HL-60 (cell line): ENCODE measurements around the gene SLC43A1.

Experiments
- DNase-seq, 2 experiments: peaks; one replicate each; pipeline ENCODE4 v3.0.0-alpha.2; 2010 to 2020; ENCODE audit warnings: low read depth in 1 of 2, low spot score in 1 of 2
- H3K27ac ChIP-seq: fragments of 250-450 bp; sonication (Bioruptor Pico); replicated peaks from 2 replicates; pipeline ENCODE4 v1.5.1; 2020; ENCODE audit warnings: mild to moderate bottlenecking, moderate library complexity
- H3K27me3 ChIP-seq: fragments of 250-450 bp; sonication (Bioruptor Pico); 2 replicates; pipeline ENCODE4 v1.5.1; 2021; ENCODE audit warnings: mild to moderate bottlenecking, moderate library complexity; ENCODE audit not compliant: insufficient read depth, poor library complexity, severe bottlenecking
- H3K4me3 ChIP-seq: replicated peaks from 2 replicates; pipeline ENCODE4 v1.5.1; 2011; ENCODE audit warnings: mild to moderate bottlenecking, control low read depth, low read length; ENCODE audit not compliant: insufficient read depth
- CTCF ChIP-seq: IDR thresholded peaks from one replicate; pipeline ENCODE4 v1.5.1; 2011; ENCODE audit warnings: low read length, control low read depth, inconsistent platforms; ENCODE audit not compliant: insufficient read depth
- GABPA ChIP-seq: IDR thresholded peaks from 2 replicates; pipeline ENCODE4 v1.6.1; 2012; ENCODE audit warnings: low read depth
- POLR2AphosphoS5 ChIP-seq: IDR thresholded peaks from 2 replicates; pipeline ENCODE4 v1.6.1; 2012; ENCODE audit warnings: low read depth
- REST ChIP-seq: IDR thresholded peaks from 2 replicates; pipeline ENCODE4 v1.6.1; 2012; ENCODE audit warnings: low read depth; ENCODE audit not compliant: insufficient replicate concordance
- SPI1 ChIP-seq: IDR thresholded peaks from 2 replicates; pipeline ENCODE4 v1.6.1; 2012; ENCODE audit warnings: low read depth, mild to moderate bottlenecking, borderline replicate concordance

Gene SLC43A1

GRCh38 chr11:57467508-57468157, 47.9 kb downstream of the SLC43A1 start:
- DNase-seq = no peak
- H3K4me3 ChIP-seq = no peak overlapping the region
- TF ChIP-seq REST (no peak), GABPA (no peak), CTCF (no peak), SPI1 (no peak), POLR2AphosphoS5 (no peak)
- no peaks in the 10 kb centered on the region for H3K27me3 ChIP-seq
- H3K27ac ChIP-seq = no peak overlapping the region

- DNase-seq = peak in 1 of 2 experiments; percentile 44
Measured at GRCh38 chr11:57466680-57467079, 48.8 kb downstream of the SLC43A1 start.

More at GRCh38 chr11:57466680-57467079, 48.8 kb downstream of the SLC43A1 start:
- H3K27ac ChIP-seq = no peak overlapping the region; the same call in 1 of the 2 replicates
- H3K4me3 ChIP-seq = no peak overlapping the region
- no peaks in the 10 kb centered on the region for H3K27me3 ChIP-seq
- no peak for TF ChIP-seq CTCF
- no peak for TF ChIP-seq POLR2AphosphoS5
- no peak for TF ChIP-seq SPI1
- no peak for TF ChIP-seq REST
- TF ChIP-seq GABPA = no peak
